ENCODE measurements around the gene GAS2L3. TPM values are rescaled to one million over a fixed set of nuclear protein-coding genes. Genes with fewer than 3 reads are reported as not detected.
A peak's percentile ranks its signal among the peaks of the same experiment; 100 is the strongest.
"Not testable (repeated sequence)": the region's sequence is repeated elsewhere in the genome, so short reads cannot be mapped to it uniquely, and the experiment has no call there.

GAS2L3 gene
- total and polyA plus RNA-seq, 3 experiments from 2014 or later = 0.42 to 0.75 TPM; not detected in 1

GRCh38 chr12:100545092-100545491 is 28.4 kb upstream of the GAS2L3 start:
- no peaks in the 10 kb centered on the region for H3K36me3 ChIP-seq (ENCODE audit: insufficient read depth, low read length)
- no peaks in the 10 kb centered on the region for H3K4me1 Mint-ChIP-seq
- no peak for DNase-seq
- peak overlapping the region in 1 of 8 donors; percentile 27 for H3K27ac Mint-ChIP-seq
- no peaks in the 10 kb centered on the region for H3K9me3 ChIP-seq (ENCODE audit: low read length)
- H3K27ac ChIP-seq (ENCODE audit: low read depth, low read length) = no peak overlapping the region
- no peaks in the 10 kb centered on the region for H3K9me3 Mint-ChIP-seq
- H3K27me3 ChIP-seq (ENCODE audit: insufficient read depth, low read length, poor library complexity, severe bottlenecking) = no peaks in the 10 kb centered on the region
- ChIA-PET POLR2A (no interaction called here), CTCF (no interaction called here)
- no peak overlapping the region for H3K4me3 ChIP-seq (ENCODE audit: low read length)
- no peak overlapping the region for H3K4me3 Mint-ChIP-seq
- peaks cover 0 to 7% of the 10 kb centered on the region in 2 donors for H3K27me3 Mint-ChIP-seq
- no peaks in the 10 kb centered on the region for H3K36me3 Mint-ChIP-seq
- H3K4me1 ChIP-seq (ENCODE audit: insufficient read depth, low read length) = no peaks in the 10 kb centered on the region

- Histone ChIP-seq H3K4me3 (ENCODE audit: low read length) (no peak overlapping the region), H3K36me3 (ENCODE audit: insufficient read depth, low read length) (no peaks in the 10 kb centered on the region), H3K27me3 (ENCODE audit: insufficient read depth, low read length, poor library complexity, severe bottlenecking) (no peaks in the 10 kb centered on the region), H3K9me3 (ENCODE audit: low read length) (no peaks in the 10 kb centered on the region), H3K4me1 (ENCODE audit: insufficient read depth, low read length) (no peaks in the 10 kb centered on the region), H3K27ac (ENCODE audit: low read depth, low read length) (no peak overlapping the region)
- no peak overlapping the region for H3K4me3 Mint-ChIP-seq
- no peaks in the 10 kb centered on the region for H3K4me1 Mint-ChIP-seq
- no peaks in the 10 kb centered on the region for H3K9me3 Mint-ChIP-seq
- no peaks in the 10 kb centered on the region for H3K36me3 Mint-ChIP-seq
- peaks cover 1 to 16% of the 10 kb centered on the region in 2 donors for H3K27me3 Mint-ChIP-seq
- POLR2A ChIA-PET = no interaction called here
- CTCF ChIA-PET = interaction anchor here (1.4 kb wide), 1 partner anchor 319 kb away, joined by 4 read pairs; no protein-coding TSS in a partner anchor
- DNase-seq = no peak
- H3K27ac Mint-ChIP-seq = no peak overlapping the region
These were observed 19.5 kb upstream of the GAS2L3 start for GRCh38 chr12:100553936-100554335.

GRCh38 chr12:100554608-100555077 is 18.8 kb upstream of the GAS2L3 start:
- POLR2A ChIA-PET = no interaction called here

GRCh38 chr12:100555722-100556121 is 17.8 kb upstream of the GAS2L3 start:
- no peak overlapping the region for H3K4me3 ChIP-seq (ENCODE audit: low read length)
- ChIA-PET CTCF (interaction anchor here (0.7 to 1.2 kb wide), 2 partner anchors 35 to 322 kb away, joined by 3 to 4 read pairs; no protein-coding TSS in a partner anchor), POLR2A (no interaction called here)
- H3K9me3 Mint-ChIP-seq = no peaks in the 10 kb centered on the region
- H3K27me3 Mint-ChIP-seq = peaks cover 3 to 16% of the 10 kb centered on the region in 2 donors
- no peak overlapping the region for H3K27ac ChIP-seq (ENCODE audit: low read depth, low read length)
- no peaks in the 10 kb centered on the region for H3K36me3 Mint-ChIP-seq
- no peaks in the 10 kb centered on the region for H3K36me3 ChIP-seq (ENCODE audit: insufficient read depth, low read length)
- DNase-seq = no peak
- no peak overlapping the region for H3K27ac Mint-ChIP-seq
- H3K27me3 ChIP-seq (ENCODE audit: insufficient read depth, low read length, poor library complexity, severe bottlenecking) = no peaks in the 10 kb centered on the region
- H3K4me1 Mint-ChIP-seq = no peaks in the 10 kb centered on the region
- no peaks in the 10 kb centered on the region for H3K9me3 ChIP-seq (ENCODE audit: low read length)
- no peaks in the 10 kb centered on the region for H3K4me1 ChIP-seq (ENCODE audit: insufficient read depth, low read length)
- H3K4me3 Mint-ChIP-seq = no peak overlapping the region

More at GRCh38 chr12:100554608-100555077, 18.8 kb upstream of the GAS2L3 start:
- Histone ChIP-seq H3K4me3 (ENCODE audit: low read length) (no peak overlapping the region), H3K4me1 (ENCODE audit: insufficient read depth, low read length) (no peaks in the 10 kb centered on the region), H3K27me3 (ENCODE audit: insufficient read depth, low read length, poor library complexity, severe bottlenecking) (no peaks in the 10 kb centered on the region), H3K27ac (ENCODE audit: low read depth, low read length) (no peak overlapping the region), H3K36me3 (ENCODE audit: insufficient read depth, low read length) (no peaks in the 10 kb centered on the region), H3K9me3 (ENCODE audit: low read length) (no peaks in the 10 kb centered on the region)
- DNase-seq = peak in 1 of 5 donors; percentile 10
- Mint-ChIP-seq H3K4me3 (no peak overlapping the region), H3K27me3 (peaks cover 1 to 16% of the 10 kb centered on the region in 2 donors), H3K4me1 (no peaks in the 10 kb centered on the region), H3K9me3 (no peaks in the 10 kb centered on the region), H3K36me3 (no peaks in the 10 kb centered on the region), H3K27ac (no peak overlapping the region)
- CTCF ChIA-PET = no interaction called here

GRCh38 chr12:100557357-100557756 is 16.1 kb upstream of the GAS2L3 start:
- H3K27me3 Mint-ChIP-seq = peaks cover 5 to 16% of the 10 kb centered on the region in 2 donors
- Histone ChIP-seq H3K36me3 (ENCODE audit: insufficient read depth, low read length) (no peaks in the 10 kb centered on the region), H3K4me1 (ENCODE audit: insufficient read depth, low read length) (no peaks in the 10 kb centered on the region), H3K27me3 (ENCODE audit: insufficient read depth, low read length, poor library complexity, severe bottlenecking) (no peaks in the 10 kb centered on the region), H3K27ac (ENCODE audit: low read depth, low read length) (no peak overlapping the region), H3K9me3 (ENCODE audit: low read length) (no peaks in the 10 kb centered on the region), H3K4me3 (ENCODE audit: low read length) (no peak overlapping the region)
- ChIA-PET CTCF (no interaction called here), POLR2A (no interaction called here)
- H3K9me3 Mint-ChIP-seq = no peaks in the 10 kb centered on the region
- no peak overlapping the region for H3K4me3 Mint-ChIP-seq
- H3K36me3 Mint-ChIP-seq = no peaks in the 10 kb centered on the region
- no peaks in the 10 kb centered on the region for H3K4me1 Mint-ChIP-seq
- no peak overlapping the region for H3K27ac Mint-ChIP-seq
- no peak for DNase-seq

- H3K27me3 ChIP-seq (ENCODE audit: insufficient read depth, low read length, poor library complexity, severe bottlenecking); H3K27ac Mint-ChIP-seq; H3K4me3 Mint-ChIP-seq; H3K9me3 ChIP-seq (ENCODE audit: low read length); DNase-seq; H3K36me3 ChIP-seq (ENCODE audit: insufficient read depth, low read length); CTCF ChIA-PET; H3K4me1 Mint-ChIP-seq; H3K27ac ChIP-seq (ENCODE audit: low read depth, low read length); H3K36me3 Mint-ChIP-seq; H3K4me3 ChIP-seq (ENCODE audit: low read length); POLR2A ChIA-PET; H3K4me1 ChIP-seq (ENCODE audit: insufficient read depth, low read length); H3K9me3 Mint-ChIP-seq: not testable (repeated sequence)
- H3K27me3 Mint-ChIP-seq = peaks cover 5 to 25% of the 10 kb centered on the region in 2 donors
These were observed 14.2 kb upstream of the GAS2L3 start for GRCh38 chr12:100559261-100559660.

- H3K9me3 ChIP-seq (ENCODE audit: low read length) = no peaks in the 10 kb centered on the region
- no peak overlapping the region for H3K27ac Mint-ChIP-seq
- H3K27me3 ChIP-seq (ENCODE audit: insufficient read depth, low read length, poor library complexity, severe bottlenecking) = no peaks in the 10 kb centered on the region
- POLR2A ChIA-PET = no interaction called here
- peaks cover 10 to 20% of the 10 kb centered on the region in 2 donors for H3K27me3 Mint-ChIP-seq
- H3K4me1 Mint-ChIP-seq = no peaks in the 10 kb centered on the region
- CTCF ChIA-PET = no interaction called here
- H3K9me3 Mint-ChIP-seq = no peaks in the 10 kb centered on the region
- H3K27ac ChIP-seq (ENCODE audit: low read depth, low read length) = no peak overlapping the region
- no peak overlapping the region for H3K4me3 ChIP-seq (ENCODE audit: low read length)
- no peaks in the 10 kb centered on the region for H3K4me1 ChIP-seq (ENCODE audit: insufficient read depth, low read length)
- DNase-seq = no peak
- H3K36me3 ChIP-seq (ENCODE audit: insufficient read depth, low read length) = no peaks in the 10 kb centered on the region
- H3K4me3 Mint-ChIP-seq = no peak overlapping the region
- H3K36me3 Mint-ChIP-seq = peaks cover 0 to 1% (median 0%) of the 10 kb centered on the region in 3 donors
These were observed 9.4 kb upstream of the GAS2L3 start for GRCh38 chr12:100564090-100564489.

GRCh38 chr12:100564905-100565467 is 8.5 kb upstream of the GAS2L3 start:
- H3K9me3 ChIP-seq (ENCODE audit: low read length) = no peaks in the 10 kb centered on the region
- H3K9me3 Mint-ChIP-seq = no peaks in the 10 kb centered on the region
- no peaks in the 10 kb centered on the region for H3K4me1 Mint-ChIP-seq
- H3K27me3 Mint-ChIP-seq = peaks cover 10 to 20% of the 10 kb centered on the region in 2 donors
- no peak overlapping the region for H3K27ac Mint-ChIP-seq
- H3K4me3 ChIP-seq (ENCODE audit: low read length) = no peak overlapping the region
- no peak overlapping the region for H3K27ac ChIP-seq (ENCODE audit: low read depth, low read length)
- POLR2A ChIA-PET = no interaction called here
- no peaks in the 10 kb centered on the region for H3K27me3 ChIP-seq (ENCODE audit: insufficient read depth, low read length, poor library complexity, severe bottlenecking)
- CTCF ChIA-PET = no interaction called here
- no peaks in the 10 kb centered on the region for H3K4me1 ChIP-seq (ENCODE audit: insufficient read depth, low read length)
- DNase-seq = no peak
- H3K4me3 Mint-ChIP-seq = no peak overlapping the region
- H3K36me3 Mint-ChIP-seq = peaks cover 0 to 1% (median 0%) of the 10 kb centered on the region in 3 donors
- no peaks in the 10 kb centered on the region for H3K36me3 ChIP-seq (ENCODE audit: insufficient read depth, low read length)

Data from CD8-positive, alpha-beta memory T cell (primary cell).